DMS 273 (cell line): ENCODE data around the gene LYZL2.
"Not testable (repeated sequence)": the region's sequence is repeated elsewhere in the genome, so short reads cannot be mapped to it uniquely, and the experiment has no call there.

Experiments used
- DNase-seq: peaks from one replicate; lab custom pipeline; 2025; ENCODE audit not compliant: unreplicated experiment; lab: John Stamatoyannopoulos, UW

Gene LYZL2

GRCh38 chr10:30629653-30630052 lies at the start of gene LYZL2:
Gene LYZL2, minus strand, starts transcription at chr10:30629753. Its CDS starts 2,838 bp downstream, at chr10:30626915.
- DNase-seq = no peak

GRCh38 chr10:30677616-30678015 lies 48.1 kb upstream of the LYZL2 start:
- DNase-seq = not testable (repeated sequence)

- not testable (repeated sequence) for DNase-seq
These were observed 47.6 kb upstream of the LYZL2 start for GRCh38 chr10:30677146-30677545.

- no peak for DNase-seq
These were observed 46.5 kb upstream of the LYZL2 start for GRCh38 chr10:30675791-30676718.

GRCh38 chr10:30674796-30675195 lies 45.2 kb upstream of the LYZL2 start:
- no peak for DNase-seq

GRCh38 chr10:30673262-30673661 lies 43.7 kb upstream of the LYZL2 start:
- DNase-seq = not testable (repeated sequence)

GRCh38 chr10:30672338-30672737 lies 42.8 kb upstream of the LYZL2 start:
- not testable (repeated sequence) for DNase-seq

GRCh38 chr10:30671026-30671616 lies 41.6 kb upstream of the LYZL2 start:
- DNase-seq = peak; percentile 73

- DNase-seq = not testable (repeated sequence)
These were observed 38.4 kb upstream of the LYZL2 start for GRCh38 chr10:30667982-30668381.

GRCh38 chr10:30663403-30663802 lies 33.9 kb upstream of the LYZL2 start:
- not testable (repeated sequence) for DNase-seq

- no peak for DNase-seq
These were observed 33.3 kb upstream of the LYZL2 start for GRCh38 chr10:30662814-30663213.

- DNase-seq = not testable (repeated sequence)
These were observed 30.8 kb upstream of the LYZL2 start for GRCh38 chr10:30660314-30660713.

GRCh38 chr10:30656233-30656632 lies 26.7 kb upstream of the LYZL2 start:
- no peak for DNase-seq

- not testable (repeated sequence) for DNase-seq
These were observed 25.4 kb upstream of the LYZL2 start for GRCh38 chr10:30655001-30655400.

GRCh38 chr10:30651470-30652397 lies 22.2 kb upstream of the LYZL2 start:
- DNase-seq = not testable (repeated sequence)

- DNase-seq = no peak
These were observed 17.5 kb upstream of the LYZL2 start for GRCh38 chr10:30647089-30647488.

- DNase-seq = peak; percentile 61
These were observed 15.8 kb upstream of the LYZL2 start for GRCh38 chr10:30645340-30645827.

GRCh38 chr10:30644408-30644861 lies 14.9 kb upstream of the LYZL2 start:
- not testable (repeated sequence) for DNase-seq

GRCh38 chr10:30643557-30644199 lies 14.1 kb upstream of the LYZL2 start:
- DNase-seq = not testable (repeated sequence)

- not testable (repeated sequence) for DNase-seq
These were observed 13.3 kb upstream of the LYZL2 start for GRCh38 chr10:30642856-30643255.
